Measurements from ENCODE around the gene REEP3. TPM values are rescaled to one million over a fixed set of nuclear protein-coding genes. Genes with fewer than 3 reads are reported as not detected.
A peak's percentile ranks its signal among the peaks of the same experiment; 100 is the strongest.

The REEP3 gene
- total and polyA plus RNA-seq, 2 experiments from 2014 or later: 43.1 to 73.6 TPM

GRCh38 chr10:63588436-63589167 lies 67.4 kb downstream of the REEP3 start:
- no peaks in the 10 kb centered on the region for H3K9me2 ChIP-seq (replicated peaks; ENCODE audit: insufficient read depth)
- H3K9me3 ChIP-seq (ENCODE audit: low read depth): no peaks in the 10 kb centered on the region
- 58% methylated on average over 4 of the region's 4 CpGs for WGBS (ENCODE audit: low lambda C conversion rate, missing lambda C conversion rate)
- no peak overlapping the region for H3K4me2 ChIP-seq
- no peak for TF ChIP-seq EZH2 (IDR thresholded peaks at IDR 0.05; ENCODE audit: borderline replicate concordance)
- TF ChIP-seq CTCF (IDR thresholded peaks at IDR 0.05; ENCODE audit: poor library complexity): no peak
- no peak for TF ChIP-seq EZH2phosphoT487 (IDR thresholded peaks at IDR 0.05; ENCODE audit: low read depth, severe bottlenecking, unreplicated experiment)
- no peaks in the 10 kb centered on the region for H3K36me3 ChIP-seq (replicated peaks; ENCODE audit: insufficient read depth, low read depth)
- peak; percentile 16 for DNase-seq (ENCODE audit: low spot score)
- H3K4me3 ChIP-seq: no peak overlapping the region
- peaks cover 23% of the 10 kb centered on the region for H3K79me2 ChIP-seq
- peak overlapping the region; percentile 46 for H3K27ac ChIP-seq
- no peak overlapping the region for H2AFZ ChIP-seq
- no peaks in the 10 kb centered on the region for H3K27me3 ChIP-seq
- H4K20me1 ChIP-seq (ENCODE audit: insufficient read depth, poor library complexity, severe bottlenecking): no peaks in the 10 kb centered on the region
- H3K4me1 ChIP-seq (ENCODE audit: insufficient read depth): peaks cover 9% of the 10 kb centered on the region

GRCh38 chr10:63591600-63592379 lies 70.6 kb downstream of the REEP3 start:
- Histone ChIP-seq H4K20me1 (ENCODE audit: insufficient read depth, poor library complexity, severe bottlenecking) (no peaks in the 10 kb centered on the region), H3K4me2 (no peak overlapping the region), H3K27me3 (no peaks in the 10 kb centered on the region), H3K79me2 (peaks cover 18% of the 10 kb centered on the region), H3K9me2 (replicated peaks; ENCODE audit: insufficient read depth) (no peaks in the 10 kb centered on the region), H3K4me1 (ENCODE audit: insufficient read depth) (no peaks in the 10 kb centered on the region), H2AFZ (no peak overlapping the region), H3K36me3 (replicated peaks; ENCODE audit: insufficient read depth, low read depth) (no peaks in the 10 kb centered on the region), H3K27ac (no peak overlapping the region), H3K9me3 (ENCODE audit: low read depth) (no peaks in the 10 kb centered on the region), H3K4me3 (no peak overlapping the region)
- DNase-seq (ENCODE audit: low spot score): no peak
- no peak for TF ChIP-seq EZH2phosphoT487 (IDR thresholded peaks at IDR 0.05; ENCODE audit: low read depth, severe bottlenecking, unreplicated experiment)
- no peak for TF ChIP-seq CTCF (IDR thresholded peaks at IDR 0.05; ENCODE audit: poor library complexity)
- TF ChIP-seq EZH2 (IDR thresholded peaks at IDR 0.05; ENCODE audit: borderline replicate concordance): no peak
- 82% methylated on average over 4 of the region's 4 CpGs for WGBS (ENCODE audit: low lambda C conversion rate, missing lambda C conversion rate)

GRCh38 chr10:63593576-63593975 lies 72.4 kb downstream of the REEP3 start:
- WGBS (ENCODE audit: low lambda C conversion rate, missing lambda C conversion rate): 83% methylated on average over 4 of the region's 4 CpGs
- Histone ChIP-seq H3K4me2 (no peak overlapping the region), H3K27ac (no peak overlapping the region), H3K79me2 (peaks cover 17% of the 10 kb centered on the region), H3K36me3 (replicated peaks; ENCODE audit: insufficient read depth, low read depth) (no peaks in the 10 kb centered on the region), H3K9me3 (ENCODE audit: low read depth) (no peaks in the 10 kb centered on the region), H3K9me2 (replicated peaks; ENCODE audit: insufficient read depth) (no peaks in the 10 kb centered on the region), H3K27me3 (no peaks in the 10 kb centered on the region), H2AFZ (no peak overlapping the region), H4K20me1 (ENCODE audit: insufficient read depth, poor library complexity, severe bottlenecking) (no peaks in the 10 kb centered on the region), H3K4me3 (no peak overlapping the region), H3K4me1 (ENCODE audit: insufficient read depth) (no peaks in the 10 kb centered on the region)
- no peak for TF ChIP-seq CTCF (IDR thresholded peaks at IDR 0.05; ENCODE audit: poor library complexity)
- TF ChIP-seq EZH2 (IDR thresholded peaks at IDR 0.05; ENCODE audit: borderline replicate concordance): no peak
- TF ChIP-seq EZH2phosphoT487 (IDR thresholded peaks at IDR 0.05; ENCODE audit: low read depth, severe bottlenecking, unreplicated experiment): no peak
- DNase-seq (ENCODE audit: low spot score): no peak
